ENCODE measurements around the gene ACACB.

- TF ChIP-seq CTCF (IDR thresholded peaks at IDR 0.05; ENCODE audit: low read length): no peak
- TF ChIP-seq EZH2 (IDR thresholded peaks at IDR 0.05; ENCODE audit: borderline replicate concordance, low read length): no peak
Observed at GRCh38 chr12:109309381-109310246, 193.2 kb downstream of the ACACB start.

Data from OCI-LY1 (cell line).